Chondrocyte (in vitro differentiated cells): Measurements from ENCODE around the gene BLACAT1. TPM values are rescaled to one million over a fixed set of nuclear protein-coding genes. Genes with fewer than 3 reads are reported as not detected.

Experiments
- DNase-seq: peaks from one replicate; pipeline ENCODE4 v3.0.0; 2021; ENCODE audit warnings: mixed read lengths, low spot score
- H3K27ac Mint-ChIP-seq: one replicate; pipeline ENCODE4 v1.8.0; 2021; ENCODE audit warnings: mild to moderate bottlenecking, moderate library complexity, mixed read lengths; ENCODE audit not compliant: unreplicated experiment
- H3K27me3 Mint-ChIP-seq: 2 replicates; pipeline ENCODE4 v1.8.0; 2021; ENCODE audit warnings: low read depth, mixed read lengths
- H3K36me3 Mint-ChIP-seq: 2 replicates; pipeline ENCODE4 v1.8.0; 2021; ENCODE audit warnings: low read depth, mixed read lengths
- H3K4me1 Mint-ChIP-seq: 2 replicates; pipeline ENCODE4 v1.8.0; 2021; ENCODE audit warnings: low read depth, mild to moderate bottlenecking, mixed read lengths
- H3K4me3 Mint-ChIP-seq: one replicate; pipeline ENCODE4 v1.8.0; 2021; ENCODE audit warnings: mild to moderate bottlenecking, moderate library complexity, mixed read lengths; ENCODE audit not compliant: unreplicated experiment
- H3K9me3 Mint-ChIP-seq: 2 replicates; pipeline ENCODE4 v1.8.0; 2021; ENCODE audit warnings: low read depth, mixed read lengths
- total RNA-seq: library from RNA; stranded (reverse); gene quantifications from 3 replicates; pipeline ENCODE4 v1.2.1, GENCODE V29; 2021
- TF ChIP-seq, protein P1 (sequence below): fragments of 200-600 bp; sonication (generic); IDR thresholded peaks from 2 replicates; pipeline ENCODE4 v1.5.0; 2021; ENCODE audit warnings: antibody characterized with exemption, mild to moderate bottlenecking, moderate library complexity

BLACAT1 gene
- total RNA-seq, 1 donor from 2014 or later: not detected

- TF ChIP-seq, protein P1, sequence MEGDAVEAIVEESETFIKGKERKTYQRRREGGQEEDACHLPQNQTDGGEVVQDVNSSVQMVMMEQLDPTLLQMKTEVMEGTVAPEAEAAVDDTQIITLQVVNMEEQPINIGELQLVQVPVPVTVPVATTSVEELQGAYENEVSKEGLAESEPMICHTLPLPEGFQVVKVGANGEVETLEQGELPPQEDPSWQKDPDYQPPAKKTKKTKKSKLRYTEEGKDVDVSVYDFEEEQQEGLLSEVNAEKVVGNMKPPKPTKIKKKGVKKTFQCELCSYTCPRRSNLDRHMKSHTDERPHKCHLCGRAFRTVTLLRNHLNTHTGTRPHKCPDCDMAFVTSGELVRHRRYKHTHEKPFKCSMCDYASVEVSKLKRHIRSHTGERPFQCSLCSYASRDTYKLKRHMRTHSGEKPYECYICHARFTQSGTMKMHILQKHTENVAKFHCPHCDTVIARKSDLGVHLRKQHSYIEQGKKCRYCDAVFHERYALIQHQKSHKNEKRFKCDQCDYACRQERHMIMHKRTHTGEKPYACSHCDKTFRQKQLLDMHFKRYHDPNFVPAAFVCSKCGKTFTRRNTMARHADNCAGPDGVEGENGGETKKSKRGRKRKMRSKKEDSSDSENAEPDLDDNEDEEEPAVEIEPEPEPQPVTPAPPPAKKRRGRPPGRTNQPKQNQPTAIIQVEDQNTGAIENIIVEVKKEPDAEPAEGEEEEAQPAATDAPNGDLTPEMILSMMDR: no peak
- Mint-ChIP-seq H3K4me3 (no peak overlapping the region), H3K4me1 (peaks cover 12% of the 10 kb centered on the region), H3K36me3 (peaks cover 2% of the 10 kb centered on the region), H3K27me3 (peaks cover 51% of the 10 kb centered on the region), H3K27ac (no peak overlapping the region), H3K9me3 (peaks cover 10% of the 10 kb centered on the region)
- no peak for DNase-seq
These were observed 17.6 kb upstream of the BLACAT1 start for GRCh38 chr1:205473475-205473874.

DNA sequence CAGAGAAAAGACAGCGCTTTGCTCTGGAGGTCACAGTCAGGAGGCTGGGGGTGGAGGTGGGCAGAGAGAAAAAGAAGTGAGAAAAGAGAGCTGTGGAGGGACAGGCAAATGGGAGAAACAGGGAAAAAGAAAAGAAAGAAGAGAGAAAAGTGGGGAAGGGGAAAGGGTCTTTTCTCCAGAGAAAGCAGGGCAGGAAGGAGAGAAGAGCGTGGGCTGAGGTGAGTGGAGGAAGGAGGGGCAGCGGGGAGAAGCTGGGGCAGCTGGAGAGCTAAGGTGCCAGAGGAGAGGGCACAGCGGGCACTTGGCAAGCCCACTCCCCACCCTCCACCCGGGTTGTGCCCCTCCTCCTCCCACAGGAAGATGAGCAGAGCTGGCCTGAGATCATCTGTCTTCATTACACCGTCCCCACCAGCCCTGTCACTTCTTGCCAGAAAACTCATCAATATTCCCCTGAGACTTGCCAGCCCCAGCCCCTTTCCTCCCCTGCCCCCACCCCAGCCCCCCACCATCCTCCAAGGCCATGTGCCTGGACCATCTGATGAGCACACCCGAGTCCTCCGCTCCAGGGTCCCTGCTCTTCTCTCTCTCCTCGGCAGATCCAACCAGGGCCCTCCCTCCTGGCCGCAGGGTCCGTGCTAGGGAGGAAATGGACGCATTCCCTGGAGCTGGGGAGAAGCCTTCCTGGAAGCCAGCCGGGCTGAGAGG lies 17.0 kb upstream of the BLACAT1 start:
- peaks cover 2% of the 10 kb centered on the region for H3K36me3 Mint-ChIP-seq
- H3K4me3 Mint-ChIP-seq: no peak overlapping the region
- no peak for DNase-seq
- H3K27ac Mint-ChIP-seq: no peak overlapping the region
- TF ChIP-seq, protein P1: no peak
- peaks cover 54% of the 10 kb centered on the region for H3K27me3 Mint-ChIP-seq
- H3K4me1 Mint-ChIP-seq: peaks cover 9% of the 10 kb centered on the region
- peaks cover 10% of the 10 kb centered on the region for H3K9me3 Mint-ChIP-seq

DNA sequence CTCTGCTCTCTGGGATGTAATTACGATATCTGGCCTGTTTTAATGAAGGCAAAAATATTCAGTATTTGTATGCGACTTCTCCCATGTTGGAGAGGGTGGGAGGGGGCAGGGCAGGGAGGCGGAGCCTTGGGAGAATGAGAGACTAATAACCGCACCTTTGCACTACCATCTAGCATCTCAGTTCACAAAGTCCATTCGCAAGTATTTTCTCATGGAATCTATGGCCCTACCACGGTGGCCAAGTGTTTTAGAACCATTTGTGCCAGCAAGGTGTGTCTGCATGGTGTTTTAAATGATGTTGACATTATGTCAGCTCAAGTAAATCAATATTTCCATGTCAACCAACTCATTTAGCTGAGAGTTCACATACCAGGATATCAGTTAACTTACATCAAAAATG lies 14.3 kb upstream of the BLACAT1 start:
- Mint-ChIP-seq H3K27me3 (peaks cover 81% of the 10 kb centered on the region), H3K36me3 (no peaks in the 10 kb centered on the region), H3K9me3 (peaks cover 5% of the 10 kb centered on the region), H3K4me3 (no peak overlapping the region), H3K27ac (no peak overlapping the region), H3K4me1 (peaks cover 6% of the 10 kb centered on the region)
- DNase-seq: no peak
- TF ChIP-seq, protein P1: no peak

GRCh38 chr1:205466595-205467220 lies 10.9 kb upstream of the BLACAT1 start:
- no peak for DNase-seq
- peaks cover 56% of the 10 kb centered on the region for H3K27me3 Mint-ChIP-seq
- TF ChIP-seq, protein P1: no peak
- no peaks in the 10 kb centered on the region for H3K36me3 Mint-ChIP-seq
- no peak overlapping the region for H3K27ac Mint-ChIP-seq
- no peaks in the 10 kb centered on the region for H3K4me1 Mint-ChIP-seq
- H3K9me3 Mint-ChIP-seq: no peaks in the 10 kb centered on the region
- H3K4me3 Mint-ChIP-seq: no peak overlapping the region

DNA sequence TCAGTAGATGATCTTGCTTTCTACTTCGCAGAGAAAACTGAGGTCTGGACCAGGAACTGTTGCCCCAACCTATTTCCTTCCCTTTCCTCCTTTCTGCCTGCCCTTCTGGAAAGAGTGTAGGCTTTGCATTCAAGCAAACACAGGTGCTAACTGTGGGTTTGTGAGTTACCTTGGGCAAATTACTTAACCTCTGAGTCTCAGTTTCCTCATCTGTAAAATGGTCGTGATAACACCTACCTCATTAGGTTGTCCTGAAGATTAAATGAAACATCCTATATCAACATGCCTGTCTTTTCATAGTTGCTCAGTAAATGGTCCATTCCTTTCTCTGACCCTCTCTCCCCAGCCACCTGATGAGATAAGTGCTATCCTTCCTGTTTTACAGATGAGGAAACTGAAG lies 9.5 kb upstream of the BLACAT1 start:
- Mint-ChIP-seq H3K27me3 (peaks cover 54% of the 10 kb centered on the region), H3K27ac (no peak overlapping the region)

More for the DNA sequence above, 9.5 kb upstream of the BLACAT1 start:
- no peak for DNase-seq
- H3K36me3 Mint-ChIP-seq: peaks cover 1% of the 10 kb centered on the region
- no peak overlapping the region for H3K4me3 Mint-ChIP-seq
- H3K4me1 Mint-ChIP-seq: no peaks in the 10 kb centered on the region
- no peaks in the 10 kb centered on the region for H3K9me3 Mint-ChIP-seq
- TF ChIP-seq, protein P1: no peak
